NOMO-1 (cell line): ENCODE measurements around the gene TMA7B.
"Not testable (repeated sequence)": the region's sequence is repeated elsewhere in the genome, so short reads cannot be mapped to it uniquely, and the experiment has no call there.

Experiments
- DNase-seq, 2 experiments: peaks; one replicate each; lab custom pipeline; 2025; ENCODE audit not compliant: unreplicated experiment in 2 of 2; lab: John Stamatoyannopoulos, UW

The TMA7B gene

DNA sequence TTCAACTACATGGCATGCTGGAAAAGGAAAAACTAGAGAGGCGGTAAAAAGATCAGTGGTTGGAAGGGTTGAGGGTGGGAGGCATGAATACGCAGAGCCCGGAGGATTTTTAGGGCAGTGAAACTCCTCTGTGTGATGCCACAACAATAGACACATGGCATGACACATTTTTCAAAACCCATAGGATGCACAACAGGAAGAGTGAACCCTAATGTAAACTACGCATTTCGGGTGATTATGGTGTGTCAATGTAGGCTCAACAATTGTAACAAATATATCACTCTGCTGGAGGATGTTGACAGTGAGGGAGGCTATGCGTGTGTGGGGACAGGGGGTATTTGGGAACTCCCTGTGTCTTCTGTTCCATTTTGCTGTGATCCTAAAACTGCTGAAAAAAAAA is 18.9 kb downstream of the TMA7B start:
- no peak for DNase-seq

DNA sequence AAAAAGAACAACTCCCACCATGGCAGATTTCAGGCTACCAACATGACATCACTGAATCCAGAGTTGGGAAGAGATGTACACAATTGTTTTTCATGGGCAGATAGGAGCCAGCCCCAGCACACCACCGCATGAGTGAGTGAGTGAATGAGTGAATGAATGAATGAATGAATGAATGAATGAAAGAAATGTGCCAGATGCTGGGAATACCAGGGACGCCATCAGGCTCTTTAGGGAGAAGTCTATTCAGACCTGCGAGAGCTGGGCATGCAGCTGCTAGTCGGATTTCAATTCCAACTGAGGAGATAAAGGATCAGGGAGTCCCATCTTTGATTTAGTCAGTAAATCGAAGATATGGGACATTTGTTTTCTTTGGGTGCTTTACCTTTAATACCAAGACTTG is 19.3 kb downstream of the TMA7B start:
- DNase-seq, result no peak

DNA sequence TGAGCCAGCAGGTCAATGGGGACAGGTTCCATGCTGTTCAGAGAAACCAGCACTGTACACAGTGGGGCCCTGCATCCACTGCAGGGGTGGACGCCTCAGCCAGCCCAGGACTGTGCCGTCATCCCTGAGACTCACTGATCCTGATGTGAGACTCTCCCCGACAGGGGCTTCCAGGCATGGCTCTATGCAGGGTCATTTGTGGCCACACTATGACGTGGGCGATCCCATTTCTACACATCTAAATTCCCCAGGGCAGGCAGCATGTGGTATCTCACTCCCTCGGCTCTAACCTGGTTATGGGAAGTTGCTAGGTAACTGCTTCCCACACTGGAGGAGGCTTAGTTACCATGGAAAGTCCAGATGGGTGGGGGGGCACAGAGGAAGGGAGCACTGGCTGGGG is 20.4 kb downstream of the TMA7B start:
- DNase-seq, result no peak

GRCh38 chr22:39983346-39983745 is 23.1 kb downstream of the TMA7B start:
- DNase-seq, result no peak

- DNase-seq, result no peak
These were observed 23.8 kb downstream of the TMA7B start for GRCh38 chr22:39984006-39984405.

GRCh38 chr22:39984746-39985145 is 24.5 kb downstream of the TMA7B start:
- DNase-seq, result no peak

GRCh38 chr22:39985383-39986035 is 25.3 kb downstream of the TMA7B start:
- DNase-seq, result no peak

- DNase-seq, result no peak
These were observed 28.4 kb downstream of the TMA7B start for GRCh38 chr22:39988386-39989114.

DNA sequence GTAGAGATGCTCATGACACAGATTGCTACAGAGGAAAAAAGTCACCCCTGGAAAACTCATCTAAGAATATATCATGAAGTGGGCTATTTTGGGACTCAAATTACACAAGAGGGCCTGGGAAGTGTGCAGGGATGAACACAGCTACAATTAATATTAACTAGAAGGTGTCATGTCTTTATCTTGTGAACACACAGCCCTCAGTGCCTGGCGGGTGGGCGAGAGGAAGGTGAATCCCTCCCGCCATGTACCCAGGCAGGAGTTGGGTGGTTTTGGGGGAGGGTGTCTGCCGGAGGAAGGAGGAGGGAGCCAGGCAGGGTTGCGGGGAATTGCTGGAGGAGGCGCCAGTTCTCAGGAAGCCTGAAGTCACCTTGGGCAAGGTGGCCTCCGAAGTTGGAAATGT is 29.4 kb downstream of the TMA7B start:
- no peak for DNase-seq

- DNase-seq, result no peak
These were observed 30.5 kb downstream of the TMA7B start for GRCh38 chr22:39990686-39991085.

DNA sequence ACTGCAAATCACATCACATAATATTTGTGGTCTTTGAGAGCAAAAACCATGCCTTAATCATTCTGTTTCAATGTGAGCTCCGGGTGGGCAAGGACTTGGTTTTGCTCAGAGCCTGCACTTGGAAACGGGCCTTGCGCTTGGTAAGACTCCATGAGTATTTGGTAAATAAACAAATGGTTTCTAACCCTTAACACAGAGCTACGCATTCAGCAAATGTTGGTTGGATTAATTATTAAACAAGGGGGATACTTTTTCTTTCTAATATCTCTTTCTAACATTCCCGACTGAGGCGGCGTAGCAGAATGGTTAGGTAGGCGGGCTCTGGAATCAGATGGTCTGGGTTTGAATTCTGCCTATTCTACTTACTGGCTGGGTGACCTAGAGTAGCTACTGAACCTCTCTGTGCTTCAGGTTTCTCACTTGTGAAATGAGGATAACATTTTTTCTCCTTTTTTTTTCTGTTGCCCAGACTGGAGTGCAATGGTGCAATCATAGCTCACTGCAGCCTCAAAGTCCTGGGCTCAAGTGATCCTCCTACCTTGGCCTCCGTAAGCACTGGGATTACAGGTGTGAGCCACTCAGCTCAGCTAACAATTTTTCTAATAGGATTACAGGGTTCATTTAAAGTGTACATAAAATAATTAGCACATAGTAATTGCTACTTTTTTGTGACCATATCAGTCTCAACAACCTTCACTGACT is 31.1 kb downstream of the TMA7B start:
- no peak for DNase-seq

- DNase-seq, result no peak
These were observed 32.1 kb downstream of the TMA7B start for GRCh38 chr22:39992088-39992826.

DNA sequence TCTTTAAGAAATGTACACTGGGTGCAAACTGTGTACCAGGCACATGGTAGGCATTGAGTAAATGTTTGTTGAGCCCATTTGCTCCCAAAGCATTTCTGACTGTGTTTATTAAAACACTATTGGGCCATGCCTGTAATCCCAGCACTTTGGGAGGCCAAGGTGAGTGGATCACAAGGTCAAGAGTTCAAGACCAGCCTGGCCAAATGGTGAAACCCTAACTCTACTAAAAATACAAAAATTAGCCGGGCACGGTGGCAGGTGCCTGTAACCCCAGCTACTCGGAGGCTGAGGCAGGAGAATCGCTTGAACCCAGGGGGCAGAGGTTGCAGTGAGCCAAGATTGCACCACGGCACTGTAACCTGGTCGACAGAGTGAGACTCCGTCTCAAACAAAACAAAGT is 32.7 kb downstream of the TMA7B start:
- DNase-seq, result not testable (repeated sequence)

- DNase-seq, result no peak
These were observed 33.9 kb downstream of the TMA7B start for GRCh38 chr22:39994041-39994565.

DNA sequence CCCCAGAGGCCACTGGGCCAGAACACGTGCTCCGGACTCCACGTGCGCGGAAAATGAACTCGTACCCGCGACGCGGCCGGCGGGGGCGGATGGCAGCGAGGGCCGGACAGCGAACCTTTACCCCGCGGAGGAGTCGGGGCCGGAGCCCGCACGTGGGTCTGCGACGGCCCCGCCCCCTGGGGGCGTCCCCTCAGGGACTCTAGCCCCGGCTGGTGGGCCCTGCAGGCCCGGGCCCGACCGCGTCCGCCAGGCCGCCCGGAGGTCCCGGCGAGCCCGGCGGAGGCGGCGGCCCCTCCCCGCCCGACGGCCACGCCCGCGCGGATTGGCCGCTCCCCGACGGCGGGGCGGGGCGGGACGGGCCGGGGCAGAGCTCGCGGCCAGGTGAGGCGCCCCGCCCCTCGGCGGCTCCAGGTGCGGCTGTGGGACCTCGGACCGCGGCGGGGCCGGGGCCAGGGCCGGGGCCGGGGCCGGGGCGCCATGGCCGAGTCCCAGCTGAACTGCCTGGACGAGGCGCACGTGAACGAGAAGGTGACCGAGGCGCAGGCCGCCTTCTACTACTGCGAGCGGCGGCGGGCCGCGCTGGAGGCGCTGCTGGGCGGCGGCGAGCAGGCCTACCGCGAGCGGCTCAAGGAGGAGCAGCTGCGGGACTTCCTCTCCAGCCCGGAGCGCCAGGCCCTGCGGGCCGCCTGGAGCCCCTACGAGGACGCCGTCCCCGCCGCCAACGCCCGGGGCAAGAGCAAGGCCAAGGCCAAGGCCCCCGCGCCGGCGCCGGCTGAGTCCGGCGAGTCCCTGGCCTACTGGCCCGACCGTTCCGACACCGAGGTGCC is 34.6 kb downstream of the TMA7B start, which contains the start of gene FAM83F:
TSS of gene FAM83F (plus strand) at position 389 of the 827 bp plus-strand sequence. CDS start at position 478, 89 bp downstream.
- DNase-seq, result no peak

- no peak for DNase-seq
These were observed 35.4 kb downstream of the TMA7B start for GRCh38 chr22:39995393-39996252.

DNA sequence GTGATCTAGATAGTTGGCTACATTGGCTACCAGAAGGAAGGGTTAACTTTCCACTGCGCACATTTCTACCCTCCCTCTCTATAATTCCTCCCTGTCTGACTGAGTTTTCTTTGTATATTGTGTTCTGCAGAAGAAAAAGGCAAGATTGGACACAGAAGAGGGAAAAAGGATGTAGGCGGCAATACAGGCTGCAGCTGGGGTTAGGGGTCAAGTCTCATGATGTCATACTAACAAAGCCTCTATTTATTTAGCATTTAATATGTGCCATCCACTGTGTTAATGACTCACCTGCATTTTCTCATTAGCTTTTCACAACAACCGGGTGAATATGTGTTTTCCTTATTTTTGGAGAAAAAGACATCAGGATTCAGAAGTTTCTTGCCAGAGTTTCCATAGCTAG is 36.5 kb downstream of the TMA7B start:
- no peak for DNase-seq

DNA sequence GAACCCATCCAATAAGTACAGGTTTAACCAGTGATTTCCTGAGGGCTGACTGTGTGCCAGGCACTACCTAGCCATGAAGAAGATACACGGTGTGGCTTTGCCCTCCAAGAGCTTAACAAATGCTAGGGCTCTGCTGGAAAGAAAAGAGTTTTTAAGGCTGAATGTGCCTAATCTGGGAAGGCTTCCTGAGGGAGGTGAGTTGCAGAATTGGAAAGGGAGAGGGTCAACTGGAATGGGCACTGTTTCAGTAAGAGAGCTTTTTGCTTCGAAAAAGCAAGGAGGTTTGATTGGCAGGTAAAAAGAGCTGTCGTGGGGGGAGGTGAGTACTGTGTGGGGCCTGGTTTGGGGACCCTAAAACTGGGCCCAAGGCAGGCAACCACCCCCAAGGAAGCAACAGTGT is 37.2 kb downstream of the TMA7B start:
- no peak for DNase-seq
